Peyer's patch (tissue), 4 donors: Measurements from ENCODE around the gene BROX.

Experiments used
- POLR2A ChIP-seq, 2 donors: fragments of 450-650 bp; IDR thresholded peaks; one replicate each; pipeline ENCODE4 v1.5.1; 2017; ENCODE audit warnings: antibody characterized with exemption in 2 of 2, mild to moderate bottlenecking in 2 of 2, moderate library complexity in 2 of 2
- TF ChIP-seq, protein P1 (sequence below), 6 experiments: fragments of 450-650 bp in 4 of 6; fragments of 200-600 bp in 2 of 6; sonication (generic) in 1 of 6; IDR thresholded peaks; one replicate each; pipeline ENCODE4 v1.5.1; 2017 to 2019; ENCODE audit warnings: antibody characterized with exemption in 6 of 6, mild to moderate bottlenecking in 3 of 6, moderate library complexity in 1 of 6

DNA sequence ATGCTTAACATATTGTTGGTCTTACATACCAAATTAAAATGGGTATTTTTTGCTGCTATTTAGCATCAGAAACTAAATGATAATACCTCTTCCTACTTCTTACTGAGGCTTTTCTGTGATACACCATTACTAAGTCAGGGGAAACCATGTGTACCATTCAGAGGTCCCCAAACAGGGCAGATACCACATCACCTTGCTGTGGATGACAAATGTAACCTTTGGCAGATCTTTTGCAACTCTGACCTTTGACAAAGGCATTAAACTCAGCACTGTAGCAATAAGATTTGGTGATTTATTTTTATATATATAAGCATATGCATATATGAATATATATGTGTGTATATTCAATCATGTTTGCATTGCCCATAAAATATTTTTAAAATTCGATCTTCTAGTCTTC lies 27.6 kb downstream of the BROX start:
- TF ChIP-seq, protein P1, sequence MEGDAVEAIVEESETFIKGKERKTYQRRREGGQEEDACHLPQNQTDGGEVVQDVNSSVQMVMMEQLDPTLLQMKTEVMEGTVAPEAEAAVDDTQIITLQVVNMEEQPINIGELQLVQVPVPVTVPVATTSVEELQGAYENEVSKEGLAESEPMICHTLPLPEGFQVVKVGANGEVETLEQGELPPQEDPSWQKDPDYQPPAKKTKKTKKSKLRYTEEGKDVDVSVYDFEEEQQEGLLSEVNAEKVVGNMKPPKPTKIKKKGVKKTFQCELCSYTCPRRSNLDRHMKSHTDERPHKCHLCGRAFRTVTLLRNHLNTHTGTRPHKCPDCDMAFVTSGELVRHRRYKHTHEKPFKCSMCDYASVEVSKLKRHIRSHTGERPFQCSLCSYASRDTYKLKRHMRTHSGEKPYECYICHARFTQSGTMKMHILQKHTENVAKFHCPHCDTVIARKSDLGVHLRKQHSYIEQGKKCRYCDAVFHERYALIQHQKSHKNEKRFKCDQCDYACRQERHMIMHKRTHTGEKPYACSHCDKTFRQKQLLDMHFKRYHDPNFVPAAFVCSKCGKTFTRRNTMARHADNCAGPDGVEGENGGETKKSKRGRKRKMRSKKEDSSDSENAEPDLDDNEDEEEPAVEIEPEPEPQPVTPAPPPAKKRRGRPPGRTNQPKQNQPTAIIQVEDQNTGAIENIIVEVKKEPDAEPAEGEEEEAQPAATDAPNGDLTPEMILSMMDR (IDR thresholded peaks at IDR 0.05) = no peak
- no peak for TF ChIP-seq POLR2A (IDR thresholded peaks at IDR 0.05)
